ENCODE results near the gene FAHD1. TPM values are rescaled to one million over a fixed set of nuclear protein-coding genes. Genes with fewer than 3 reads are reported as not detected.

The FAHD1 gene
- total and polyA plus RNA-seq, 2 donors from 2014 or later = 36.4 to 108 TPM

DNA sequence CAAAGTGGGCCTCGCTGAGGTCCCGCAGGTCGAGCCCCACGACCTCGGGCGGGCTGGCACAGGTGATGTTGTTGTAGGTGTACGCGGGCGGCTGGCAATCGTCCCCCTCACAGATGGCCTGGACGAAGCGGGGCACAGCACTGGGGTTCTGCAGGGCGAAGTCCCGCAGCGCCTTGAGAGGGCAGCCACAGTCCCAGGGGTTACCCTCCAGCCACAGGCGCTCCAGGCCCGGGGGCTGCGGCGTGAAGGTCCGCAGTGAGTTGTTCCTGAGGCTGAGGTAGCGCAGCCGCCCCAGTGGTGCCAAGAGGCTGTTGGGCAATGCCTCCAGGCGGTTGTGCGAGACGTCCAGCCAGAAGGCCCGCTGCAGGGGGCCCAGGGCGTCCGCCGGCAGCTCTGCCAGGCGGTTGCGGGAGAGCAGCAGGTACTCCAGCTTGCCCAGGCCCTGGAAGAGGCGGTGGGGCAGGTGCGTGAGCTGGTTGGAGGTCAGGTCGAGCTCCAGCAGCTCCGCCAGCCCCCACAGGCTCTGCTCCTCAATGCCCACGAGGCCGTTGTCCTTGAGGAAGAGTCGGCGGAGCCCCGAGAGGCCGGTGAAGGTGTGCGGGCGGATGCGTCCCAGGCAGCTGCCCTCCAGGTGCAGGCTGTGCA, 36.3 kb upstream of the FAHD1 start:
- Histone ChIP-seq H3K27me3 (ENCODE audit: control insufficient read depth, insufficient read depth, low read length) (no peaks in the 10 kb centered on the region), H3K4me3 (ENCODE audit: low read length in 3 of 3) (no peak overlapping the region), H3K27ac (ENCODE audit: low read depth in 2 of 2, low read length in 2 of 2) (no peak overlapping the region), H3K9me3 (ENCODE audit: control insufficient read depth in 2 of 3, insufficient read depth in 1 of 3, low read length in 3 of 3) (no peaks in the 10 kb centered on the region), H3K36me3 (ENCODE audit: control insufficient read depth in 2 of 3, insufficient read depth in 3 of 3, low read length in 3 of 3) (no peaks in the 10 kb centered on the region), H3K4me1 (ENCODE audit: control insufficient read depth in 2 of 3, insufficient read depth in 2 of 3, low read depth in 1 of 3, low read length in 3 of 3) (no peaks in the 10 kb centered on the region), H3K9ac (ENCODE audit: low read length in 3 of 3) (no peak overlapping the region)
- intact Hi-C loops (cut with DNase I) = no loop called here
- TF ChIP-seq, protein P1, sequence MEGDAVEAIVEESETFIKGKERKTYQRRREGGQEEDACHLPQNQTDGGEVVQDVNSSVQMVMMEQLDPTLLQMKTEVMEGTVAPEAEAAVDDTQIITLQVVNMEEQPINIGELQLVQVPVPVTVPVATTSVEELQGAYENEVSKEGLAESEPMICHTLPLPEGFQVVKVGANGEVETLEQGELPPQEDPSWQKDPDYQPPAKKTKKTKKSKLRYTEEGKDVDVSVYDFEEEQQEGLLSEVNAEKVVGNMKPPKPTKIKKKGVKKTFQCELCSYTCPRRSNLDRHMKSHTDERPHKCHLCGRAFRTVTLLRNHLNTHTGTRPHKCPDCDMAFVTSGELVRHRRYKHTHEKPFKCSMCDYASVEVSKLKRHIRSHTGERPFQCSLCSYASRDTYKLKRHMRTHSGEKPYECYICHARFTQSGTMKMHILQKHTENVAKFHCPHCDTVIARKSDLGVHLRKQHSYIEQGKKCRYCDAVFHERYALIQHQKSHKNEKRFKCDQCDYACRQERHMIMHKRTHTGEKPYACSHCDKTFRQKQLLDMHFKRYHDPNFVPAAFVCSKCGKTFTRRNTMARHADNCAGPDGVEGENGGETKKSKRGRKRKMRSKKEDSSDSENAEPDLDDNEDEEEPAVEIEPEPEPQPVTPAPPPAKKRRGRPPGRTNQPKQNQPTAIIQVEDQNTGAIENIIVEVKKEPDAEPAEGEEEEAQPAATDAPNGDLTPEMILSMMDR (IDR thresholded peaks at IDR 0.05; ENCODE audit: borderline replicate concordance, extremely low read depth, insufficient read depth) = no peak
- FAIRE-seq (no peak), DNase-seq (peak in 1 of 5 donors; percentile 68)

DNA sequence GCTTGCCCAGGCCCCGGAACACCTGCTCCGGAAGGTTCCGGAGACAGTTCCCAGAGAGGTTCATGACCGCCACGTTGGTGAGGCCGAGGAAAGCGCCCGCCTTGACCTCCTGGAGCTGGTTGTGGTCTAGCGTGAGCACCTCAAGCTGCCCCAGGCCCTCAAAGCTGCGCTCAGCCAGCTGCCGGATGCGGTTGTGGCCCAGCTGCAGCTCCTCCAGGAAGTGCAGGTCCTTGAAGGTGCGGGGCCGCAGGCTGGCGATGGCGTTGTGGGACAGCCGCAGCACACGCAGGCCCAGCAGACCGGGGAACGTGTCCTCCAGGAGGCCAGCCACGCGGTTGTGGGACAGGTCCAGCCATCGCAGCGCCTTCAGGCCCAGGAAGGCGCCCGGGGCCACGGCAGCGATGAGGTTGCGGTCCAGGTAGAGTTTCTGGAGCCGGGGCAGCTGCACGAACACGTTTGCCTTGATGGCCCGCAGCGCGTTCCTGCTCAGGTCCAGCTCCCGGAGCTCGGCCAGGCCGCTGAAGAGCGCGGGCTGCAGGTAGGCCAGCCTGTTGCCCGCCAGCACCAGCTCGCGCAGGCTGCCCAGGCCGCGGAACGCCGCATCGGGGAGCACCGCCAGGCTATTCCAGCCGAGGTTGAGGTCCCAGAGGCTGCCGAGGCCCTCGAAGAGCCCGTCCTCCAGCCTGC, 35.6 kb upstream of the FAHD1 start:
- no peaks in the 10 kb centered on the region for H3K9me3 ChIP-seq (ENCODE audit: control insufficient read depth in 2 of 3, insufficient read depth in 1 of 3, low read length in 3 of 3)
- no peaks in the 10 kb centered on the region for H3K36me3 ChIP-seq (ENCODE audit: control insufficient read depth in 2 of 3, insufficient read depth in 3 of 3, low read length in 3 of 3)
- no peak overlapping the region for H3K9ac ChIP-seq (ENCODE audit: low read length in 3 of 3)
- no peaks in the 10 kb centered on the region for H3K27me3 ChIP-seq (ENCODE audit: control insufficient read depth, insufficient read depth, low read length)
- intact Hi-C loops (cut with DNase I) = no loop called here
- no peaks in the 10 kb centered on the region for H3K4me1 ChIP-seq (ENCODE audit: control insufficient read depth in 2 of 3, insufficient read depth in 2 of 3, low read depth in 1 of 3, low read length in 3 of 3)
- TF ChIP-seq, protein P1 (IDR thresholded peaks at IDR 0.05; ENCODE audit: borderline replicate concordance, extremely low read depth, insufficient read depth) = no peak
- no peak overlapping the region for H3K27ac ChIP-seq (ENCODE audit: low read depth in 2 of 2, low read length in 2 of 2)
- H3K4me3 ChIP-seq (ENCODE audit: low read length in 3 of 3) = no peak overlapping the region
- DNase-seq = peak in 1 of 5 donors; percentile 66
- no peak for FAIRE-seq

DNA sequence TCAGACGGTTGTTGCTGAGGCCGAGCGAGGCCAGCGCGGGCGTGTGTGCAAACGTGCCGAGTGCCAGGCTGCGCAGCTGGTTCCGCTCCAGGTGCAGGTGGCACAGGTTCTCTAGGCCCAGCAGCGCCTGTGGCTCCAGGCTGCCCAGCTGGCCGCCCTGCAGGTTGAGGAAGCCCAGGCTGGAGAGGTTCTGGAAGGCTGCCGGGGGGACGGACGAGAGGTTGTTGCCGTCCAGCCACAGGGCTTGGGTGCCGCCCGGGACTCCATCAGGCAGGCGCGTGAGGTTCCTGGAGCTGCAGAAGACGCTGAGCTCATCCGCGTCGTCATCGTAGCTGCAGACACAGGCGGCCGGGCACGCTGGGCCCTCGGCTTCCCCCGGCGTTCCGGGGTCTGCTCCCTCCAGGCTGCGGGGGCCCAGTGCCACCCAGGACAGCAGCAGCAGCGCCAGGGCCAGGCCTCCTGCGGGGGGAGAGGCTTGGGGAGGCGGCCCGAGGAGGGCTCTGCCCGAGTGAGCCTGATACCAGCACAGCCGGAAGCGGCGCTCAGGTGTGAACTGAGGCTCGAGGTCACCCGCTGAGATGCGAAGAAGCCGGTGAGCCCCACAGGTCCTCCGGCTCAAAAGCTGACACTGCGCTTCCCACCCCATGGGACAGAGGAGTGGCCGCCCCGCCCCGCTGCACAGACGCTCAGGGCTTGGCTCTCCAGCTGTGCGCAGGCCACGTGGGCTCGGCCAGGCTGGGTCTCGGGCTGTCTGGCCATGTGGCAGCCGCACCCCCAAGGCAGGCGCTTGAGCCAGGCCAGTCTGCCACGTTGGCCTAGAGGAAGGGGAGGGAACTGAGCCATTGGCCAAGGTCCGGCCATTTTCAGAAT, 34.8 kb upstream of the FAHD1 start:
- Histone ChIP-seq H3K4me3 (ENCODE audit: low read length in 3 of 3) (no peak overlapping the region), H3K4me1 (ENCODE audit: control insufficient read depth in 2 of 3, insufficient read depth in 2 of 3, low read depth in 1 of 3, low read length in 3 of 3) (no peaks in the 10 kb centered on the region), H3K36me3 (ENCODE audit: control insufficient read depth in 2 of 3, insufficient read depth in 3 of 3, low read length in 3 of 3) (no peaks in the 10 kb centered on the region), H3K9ac (ENCODE audit: low read length in 3 of 3) (no peak overlapping the region), H3K9me3 (ENCODE audit: control insufficient read depth in 2 of 3, insufficient read depth in 1 of 3, low read length in 3 of 3) (no peaks in the 10 kb centered on the region), H3K27ac (ENCODE audit: low read depth in 2 of 2, low read length in 2 of 2) (no peak overlapping the region), H3K27me3 (ENCODE audit: control insufficient read depth, insufficient read depth, low read length) (no peaks in the 10 kb centered on the region)
- DNase-seq = peak in 4 of 5 donors; percentile 29 to 72 (median 42)
- no peak for FAIRE-seq
- intact Hi-C loops (cut with DNase I) = no loop called here
- TF ChIP-seq, protein P1 (IDR thresholded peaks at IDR 0.05; ENCODE audit: borderline replicate concordance, extremely low read depth, insufficient read depth) = no peak

Data from kidney (tissue), 14 donors.